ENCODE measurements around the gene DENND1C.

- TF ChIP-seq, protein P1, sequence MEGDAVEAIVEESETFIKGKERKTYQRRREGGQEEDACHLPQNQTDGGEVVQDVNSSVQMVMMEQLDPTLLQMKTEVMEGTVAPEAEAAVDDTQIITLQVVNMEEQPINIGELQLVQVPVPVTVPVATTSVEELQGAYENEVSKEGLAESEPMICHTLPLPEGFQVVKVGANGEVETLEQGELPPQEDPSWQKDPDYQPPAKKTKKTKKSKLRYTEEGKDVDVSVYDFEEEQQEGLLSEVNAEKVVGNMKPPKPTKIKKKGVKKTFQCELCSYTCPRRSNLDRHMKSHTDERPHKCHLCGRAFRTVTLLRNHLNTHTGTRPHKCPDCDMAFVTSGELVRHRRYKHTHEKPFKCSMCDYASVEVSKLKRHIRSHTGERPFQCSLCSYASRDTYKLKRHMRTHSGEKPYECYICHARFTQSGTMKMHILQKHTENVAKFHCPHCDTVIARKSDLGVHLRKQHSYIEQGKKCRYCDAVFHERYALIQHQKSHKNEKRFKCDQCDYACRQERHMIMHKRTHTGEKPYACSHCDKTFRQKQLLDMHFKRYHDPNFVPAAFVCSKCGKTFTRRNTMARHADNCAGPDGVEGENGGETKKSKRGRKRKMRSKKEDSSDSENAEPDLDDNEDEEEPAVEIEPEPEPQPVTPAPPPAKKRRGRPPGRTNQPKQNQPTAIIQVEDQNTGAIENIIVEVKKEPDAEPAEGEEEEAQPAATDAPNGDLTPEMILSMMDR (IDR thresholded peaks at IDR 0.05; ENCODE audit: low read depth, low read length, poor library complexity, severe bottlenecking) = no peak
- TF ChIP-seq EZH2phosphoT487 (IDR thresholded peaks at IDR 0.05; ENCODE audit: borderline replicate concordance, low read length) = no peak
These were observed 16.9 kb upstream of the DENND1C start for GRCh38 chr19:6498294-6499036.

All from DOHH2 (cell line).